SK-N-SH treated with all-trans-retinoic acid at 6 μM for 48 hours (cell line): Measurements from ENCODE around the gene MORC1.

Experiments used
- PPARA ChIP-seq: fragments of 250-450 bp; sonication (Bioruptor Pico); IDR thresholded peaks from 2 replicates; pipeline ENCODE4 v1.5.0; 2020; ENCODE audit warnings: mild to moderate bottlenecking, borderline replicate concordance
- ZFP3 ChIP-seq: fragments of 250-450 bp; sonication (Bioruptor Pico); IDR thresholded peaks from 2 replicates; pipeline ENCODE4 v1.5.0; 2020; ENCODE audit warnings: mild to moderate bottlenecking, moderate library complexity
- TF ChIP-seq, protein P1 (sequence below): fragments of 250-450 bp; sonication (Bioruptor Pico); IDR thresholded peaks from 2 replicates; pipeline ENCODE4 v1.5.1; 2020; ENCODE audit warnings: low read depth, mild to moderate bottlenecking, moderate library complexity
- TF ChIP-seq, protein P2 (sequence below): fragments of 250-450 bp; sonication (Bioruptor Pico); IDR thresholded peaks from 2 replicates; pipeline ENCODE4 v1.8.0; 2020; ENCODE audit warnings: mild to moderate bottlenecking, moderate library complexity, borderline replicate concordance

DNA sequence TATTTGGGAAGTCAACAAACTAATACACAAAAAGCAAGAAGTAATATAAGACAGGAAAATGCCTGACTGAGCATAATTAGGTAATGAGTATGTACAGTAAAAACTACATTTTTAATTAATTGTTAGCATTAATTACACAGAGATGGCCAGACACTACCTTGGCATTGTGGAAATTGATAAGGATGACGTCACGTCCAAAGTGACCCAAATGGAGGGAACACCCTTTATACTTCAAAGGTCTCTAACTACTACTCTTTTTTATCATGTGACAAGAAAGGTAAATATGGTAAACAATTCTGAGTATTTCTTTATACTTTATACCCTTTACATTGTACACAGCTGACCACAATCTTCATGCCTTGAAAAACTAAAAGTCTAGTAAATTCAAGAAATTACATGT, 141.9 kb downstream of the MORC1 start:
- TF ChIP-seq, protein P1, sequence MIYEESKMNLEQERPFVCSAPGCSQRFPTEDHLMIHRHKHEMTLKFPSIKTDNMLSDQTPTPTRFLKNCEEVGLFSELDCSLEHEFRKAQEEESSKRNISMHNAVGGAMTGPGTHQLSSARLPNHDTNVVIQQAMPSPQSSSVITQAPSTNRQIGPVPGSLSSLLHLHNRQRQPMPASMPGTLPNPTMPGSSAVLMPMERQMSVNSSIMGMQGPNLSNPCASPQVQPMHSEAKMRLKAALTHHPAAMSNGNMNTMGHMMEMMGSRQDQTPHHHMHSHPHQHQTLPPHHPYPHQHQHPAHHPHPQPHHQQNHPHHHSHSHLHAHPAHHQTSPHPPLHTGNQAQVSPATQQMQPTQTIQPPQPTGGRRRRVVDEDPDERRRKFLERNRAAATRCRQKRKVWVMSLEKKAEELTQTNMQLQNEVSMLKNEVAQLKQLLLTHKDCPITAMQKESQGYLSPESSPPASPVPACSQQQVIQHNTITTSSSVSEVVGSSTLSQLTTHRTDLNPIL (CRISPR knock-in tag) = no peak
- TF ChIP-seq PPARA (CRISPR knock-in tag) (no peak), ZFP3 (no peak)
- TF ChIP-seq, protein P2, sequence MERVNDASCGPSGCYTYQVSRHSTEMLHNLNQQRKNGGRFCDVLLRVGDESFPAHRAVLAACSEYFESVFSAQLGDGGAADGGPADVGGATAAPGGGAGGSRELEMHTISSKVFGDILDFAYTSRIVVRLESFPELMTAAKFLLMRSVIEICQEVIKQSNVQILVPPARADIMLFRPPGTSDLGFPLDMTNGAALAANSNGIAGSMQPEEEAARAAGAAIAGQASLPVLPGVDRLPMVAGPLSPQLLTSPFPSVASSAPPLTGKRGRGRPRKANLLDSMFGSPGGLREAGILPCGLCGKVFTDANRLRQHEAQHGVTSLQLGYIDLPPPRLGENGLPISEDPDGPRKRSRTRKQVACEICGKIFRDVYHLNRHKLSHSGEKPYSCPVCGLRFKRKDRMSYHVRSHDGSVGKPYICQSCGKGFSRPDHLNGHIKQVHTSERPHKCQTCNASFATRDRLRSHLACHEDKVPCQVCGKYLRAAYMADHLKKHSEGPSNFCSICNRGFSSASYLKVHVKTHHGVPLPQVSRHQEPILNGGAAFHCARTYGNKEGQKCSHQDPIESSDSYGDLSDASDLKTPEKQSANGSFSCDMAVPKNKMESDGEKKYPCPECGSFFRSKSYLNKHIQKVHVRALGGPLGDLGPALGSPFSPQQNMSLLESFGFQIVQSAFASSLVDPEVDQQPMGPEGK (CRISPR knock-in tag) = no peak
